ENCODE measurements around the gene PARL. TPM values are rescaled to one million over a fixed set of nuclear protein-coding genes. Genes with fewer than 3 reads are reported as not detected.

PARL gene
- total RNA-seq, 1 experiment from 2014 or later = 82.3 TPM

GRCh38 chr3:183854318-183855035, 30.2 kb downstream of the PARL start:
- CTCF ChIA-PET = no interaction called here
- Histone ChIP-seq H3K36me3 (ENCODE audit: control insufficient read depth, insufficient read depth, low read length) (peaks cover 5% of the 10 kb centered on the region; the same call in 1 of the 2 replicates), H3K4me3 (ENCODE audit: low read depth in 2 of 2, low read length in 2 of 2) (no peak overlapping the region), H3K4me1 (ENCODE audit: control insufficient read depth, insufficient read depth, low read length) (no peaks in the 10 kb centered on the region), H3K27ac (ENCODE audit: low read length) (no peak overlapping the region), H3K27me3 (ENCODE audit: control insufficient read depth, insufficient read depth, low read length) (no peaks in the 10 kb centered on the region), H3K9me3 (ENCODE audit: control insufficient read depth, insufficient read depth, low read depth, low read length) (no peaks in the 10 kb centered on the region)
- POLR2A ChIA-PET = no interaction called here
- intact Hi-C loops (cut with micrococcal nuclease; ENCODE audit: unreplicated experiment) (no loop called here), in situ Hi-C loops (cut with HindIII; ENCODE audit: low pct_unique_long_range_greater_than_20kb, low sequenced_read_pairs) (no loop called here)
- TF ChIP-seq SIN3A (IDR thresholded peaks at IDR 0.05; ENCODE audit: borderline replicate concordance, insufficient read depth, low read depth, low read length) (no peak), POLR2AphosphoS5 (IDR thresholded peaks at IDR 0.05; ENCODE audit: low read depth, low read length) (no peak), CTCF (IDR thresholded peaks at IDR 0.05) (no peak), REST (IDR thresholded peaks at IDR 0.05; ENCODE audit: insufficient read depth in 1 of 2, low read depth in 2 of 2, low read length in 1 of 2) (no peak), TCF7L2 (IDR thresholded peaks at IDR 0.05; ENCODE audit: low read depth, low read length) (no peak)
- no TSS peak for BruUV-seq (replicated peaks)
- ATAC-seq (no peak), DNase-seq (ENCODE audit: low read depth, low spot score) (no peak)

GRCh38 chr3:183845608-183846288, 38.9 kb downstream of the PARL start:
- in situ Hi-C loops (cut with HindIII; ENCODE audit: low pct_unique_long_range_greater_than_20kb, low sequenced_read_pairs) = no loop called here
- ATAC-seq = 0 out of 2 replicates have a peak, but pooled peaks have one; percentile 45
- intact Hi-C loops (cut with micrococcal nuclease; ENCODE audit: unreplicated experiment) = no loop called here
- ChIA-PET CTCF (no interaction called here), POLR2A (no interaction called here)
- H3K4me1 ChIP-seq (ENCODE audit: control insufficient read depth, insufficient read depth, low read length) = no peaks in the 10 kb centered on the region
- TF ChIP-seq POLR2AphosphoS5 (IDR thresholded peaks at IDR 0.05; ENCODE audit: low read depth, low read length) = no peak
- TF ChIP-seq REST (IDR thresholded peaks at IDR 0.05; ENCODE audit: insufficient read depth in 1 of 2, low read depth in 2 of 2, low read length in 1 of 2) = no peak
- no peak for TF ChIP-seq TCF7L2 (IDR thresholded peaks at IDR 0.05; ENCODE audit: low read depth, low read length)
- no peak for TF ChIP-seq SIN3A (IDR thresholded peaks at IDR 0.05; ENCODE audit: borderline replicate concordance, insufficient read depth, low read depth, low read length)
- no peak for TF ChIP-seq CTCF (IDR thresholded peaks at IDR 0.05)
- BruUV-seq (replicated peaks) = no TSS peak
- no peaks in the 10 kb centered on the region for H3K9me3 ChIP-seq (ENCODE audit: control insufficient read depth, insufficient read depth, low read depth, low read length)
- H3K27me3 ChIP-seq (ENCODE audit: control insufficient read depth, insufficient read depth, low read length) = no peaks in the 10 kb centered on the region
- no peak overlapping the region for H3K27ac ChIP-seq (ENCODE audit: low read length)
- peaks cover 16% of the 10 kb centered on the region for H3K36me3 ChIP-seq (ENCODE audit: control insufficient read depth, insufficient read depth, low read length)
- no peak for DNase-seq (ENCODE audit: low read depth, low spot score)
- H3K4me3 ChIP-seq (ENCODE audit: low read depth in 2 of 2, low read length in 2 of 2) = no peak overlapping the region

Data from Panc1 (cell line).